HepG2 (cell line): Measurements from ENCODE around the gene FAM163B. TPM values are rescaled to one million over a fixed set of nuclear protein-coding genes. Genes with fewer than 3 reads are reported as not detected.

Source experiments
- ATAC-seq: fragments of 200-7000 bp; cut with Tn5 transposase; 3 replicates; pipeline ENCODE4 v1.9.1; 2020; ENCODE audit warnings: mild to moderate bottlenecking, moderate library complexity
- BruUV-seq: library from RNA; stranded (reverse); fragments of 400-500 nt; replicated peaks from 2 replicates; lab custom pipeline; 2021; lab: Mats Ljungman, UMichigan
- CTCF ChIA-PET: fragments of 300-600 bp; formaldehyde crosslinking; extraction: SDS; loops from one replicate; lab custom pipeline; 2021; ENCODE audit warnings: low total read pairs, inconsistent platforms, low intra/inter-chr PET ratio; lab: Yijun Ruan, JAX
- POLR2A ChIA-PET: fragments of 350-600 bp; sonication (Branson Sonifier 250); formaldehyde crosslinking; loops from one replicate; lab custom pipeline; 2020; ENCODE audit warnings: antibody characterized with exemption, inconsistent platforms; lab: Yijun Ruan, JAX
- DNase-seq: peaks from one replicate; pipeline ENCODE4 v3.0.0-alpha.2; 2015; ENCODE audit warnings: low spot score
- FAIRE-seq: peaks from 3 replicates; lab custom pipeline; 2011; peaks lifted over from hg19 to GRCh38; lab: Jason Lieb, UNC
- H2AFZ ChIP-seq: one replicate; pipeline ENCODE4 v1.6.1; 2011; ENCODE audit warnings: low read length, inconsistent platforms
- H3K27ac ChIP-seq: fragments of 300-600 bp; 3 replicates; pipeline ENCODE4 v1.8.0; 2011; ENCODE audit warnings: mixed run types, mild to moderate bottlenecking, mixed read lengths, low read length, inconsistent platforms; ENCODE audit not compliant: insufficient read depth; ENCODE audit errors: extremely low read length
- H3K27me3 ChIP-seq, 2 experiments: fragments of 200-600 bp in 1 of 2; 2 replicates in 1 of 2; 3 replicates in 1 of 2; pipeline versions ENCODE4 v1.6.0 to v1.8.0; 2011; ENCODE audit warnings: low read length in 2 of 2, mild to moderate bottlenecking in 2 of 2, moderate library complexity in 2 of 2, inconsistent platforms in 1 of 2; ENCODE audit not compliant: insufficient read depth in 2 of 2, control insufficient read depth in 1 of 2
- H3K36me3 ChIP-seq, 2 experiments: fragments of 200-600 bp in 1 of 2; replicated peaks in 1 of 2; 2 replicates in 1 of 2; 3 replicates in 1 of 2; pipeline versions ENCODE4 v1.5.1 to v1.8.0; 2011; ENCODE audit warnings: low read length in 2 of 2, inconsistent platforms in 1 of 2; ENCODE audit not compliant: insufficient read depth in 2 of 2, control insufficient read depth in 1 of 2
- H3K4me1 ChIP-seq: 2 replicates; pipeline ENCODE4 v1.5.1; 2012; ENCODE audit warnings: low read length, inconsistent platforms; ENCODE audit not compliant: insufficient read depth
- H3K4me2 ChIP-seq: 2 replicates; pipeline ENCODE4 v1.6.0; 2011; ENCODE audit warnings: low read depth, low read length, inconsistent platforms
- H3K4me3 ChIP-seq, 3 experiments: fragments of 200-600 bp in 1 of 3; sonication (generic), shearing (Covaris generic) in 1 of 3; replicated peaks in 1 of 3; 2 replicates each; pipeline ENCODE4 v1.5.1; 2011 to 2016; ENCODE audit warnings: low read length in 3 of 3, inconsistent platforms in 2 of 3, low read depth in 2 of 3, mild to moderate bottlenecking in 2 of 3, control low read depth in 1 of 3, mixed read lengths in 1 of 3; ENCODE audit not compliant: insufficient read depth in 1 of 3
- H3K79me2 ChIP-seq: one replicate; pipeline ENCODE4 v1.6.1; 2011; ENCODE audit warnings: low read length, inconsistent platforms; ENCODE audit not compliant: insufficient read depth
- H3K9ac ChIP-seq: 2 replicates; pipeline ENCODE4 v1.6.0; 2011; ENCODE audit warnings: mild to moderate bottlenecking, low read depth, low read length, inconsistent platforms; ENCODE audit not compliant: insufficient read depth
- H3K9me3 ChIP-seq: 2 replicates; pipeline ENCODE4 v1.5.1; 2012; ENCODE audit warnings: mild to moderate bottlenecking, low read length
- H4K20me1 ChIP-seq: 2 replicates; pipeline ENCODE4 v1.6.0; 2011; ENCODE audit warnings: inconsistent platforms, mild to moderate bottlenecking, low read length, moderate library complexity; ENCODE audit not compliant: insufficient read depth
- KAT8 ChIP-seq: IDR thresholded peaks from 2 replicates; pipeline ENCODE4 v1.6.1; 2016; ENCODE audit warnings: missing genetic modification reagents, missing compliant biosample characterization
- SOX6 ChIP-seq, 2 experiments: fragments of 450-650 bp in 1 of 2; sonication (generic) in 1 of 2; formaldehyde crosslinking in 1 of 2; IDR thresholded peaks; 2 replicates each; pipeline versions ENCODE4 v1.4.0 to v1.6.1; 2017 to 2020; ENCODE audit warnings: antibody characterized with exemption in 1 of 2, mild to moderate bottlenecking in 1 of 2, missing genetic modification reagents in 1 of 2
- TBP ChIP-seq: sonication (generic); formaldehyde crosslinking; IDR thresholded peaks from 2 replicates; pipeline ENCODE4 v1.5.0; 2020; ENCODE audit warnings: missing genetic modification reagents
- ZBTB7B ChIP-seq: sonication (generic); formaldehyde crosslinking; IDR thresholded peaks from 2 replicates; pipeline ENCODE4 v1.4.0; 2020; ENCODE audit warnings: missing genetic modification reagents
- WGBS: methylation state at CpG from one replicate; pipeline ENCODE4 v1.1.6; 2017; ENCODE audit warnings: low lambda C conversion rate; 5-methylcytosine and 5-hydroxymethylcytosine counted together
- in situ Hi-C: cut with HindIII; loops from 2 replicates; pipeline ENCODE4 v1.10.0; 2017; ENCODE audit warnings: low pct_unique_long_range_greater_than_20kb; ENCODE audit not compliant: extremely low pct_ligation_motif_present
- intact Hi-C: fragments of 100-400 bp; cut with micrococcal nuclease; formaldehyde crosslinking; loops from one replicate; pipeline ENCODE4 v1.10.0; 2022; ENCODE audit not compliant: unreplicated experiment
- polyA plus RNA-seq, 8 experiments: library from polyadenylated mRNA; depleted of rRNA in 3 of 8; stranded (reverse) in 7 of 8; unstranded in 1 of 8; fragments of >200 nt; fragmentation: Illumina TruSeq in 4 of 8; extraction: Trizol in 4 of 8; gene quantifications; 2 replicates each; pipeline versions ENCODE4 v1.2.1 to v1.2.3, GENCODE V29; 2011 to 2016; ENCODE audit warnings: low read depth in 4 of 8, missing spikeins in 1 of 8, mixed read lengths in 1 of 8; ENCODE audit not compliant: insufficient read depth in 1 of 8
- total RNA-seq, 5 experiments: library from RNA; depleted of rRNA; stranded (reverse); fragments of >200 nt; fragmentation: Illumina TruSeq; extraction: Trizol; gene quantifications; 2 replicates each; pipeline ENCODE4 v1.2.3, GENCODE V29; 2016; ENCODE audit warnings: low read depth in 1 of 5
- TF ChIP-seq, protein P1 (sequence below): sonication (generic); formaldehyde crosslinking; IDR thresholded peaks from 2 replicates; pipeline ENCODE4 v1.5.1; 2020; ENCODE audit warnings: mild to moderate bottlenecking, moderate library complexity, missing genetic modification reagents
- TF ChIP-seq, protein P2 (sequence below): sonication (generic); formaldehyde crosslinking; IDR thresholded peaks from 2 replicates; pipeline ENCODE4 v1.4.0; 2020; ENCODE audit warnings: missing genetic modification reagents, borderline replicate concordance

FAM163B gene
- total and polyA plus RNA-seq, 2 of the 13 experiments (the other 11 are each of a cell fraction or from before 2014, with no cell fraction given) = not detected

DNA sequence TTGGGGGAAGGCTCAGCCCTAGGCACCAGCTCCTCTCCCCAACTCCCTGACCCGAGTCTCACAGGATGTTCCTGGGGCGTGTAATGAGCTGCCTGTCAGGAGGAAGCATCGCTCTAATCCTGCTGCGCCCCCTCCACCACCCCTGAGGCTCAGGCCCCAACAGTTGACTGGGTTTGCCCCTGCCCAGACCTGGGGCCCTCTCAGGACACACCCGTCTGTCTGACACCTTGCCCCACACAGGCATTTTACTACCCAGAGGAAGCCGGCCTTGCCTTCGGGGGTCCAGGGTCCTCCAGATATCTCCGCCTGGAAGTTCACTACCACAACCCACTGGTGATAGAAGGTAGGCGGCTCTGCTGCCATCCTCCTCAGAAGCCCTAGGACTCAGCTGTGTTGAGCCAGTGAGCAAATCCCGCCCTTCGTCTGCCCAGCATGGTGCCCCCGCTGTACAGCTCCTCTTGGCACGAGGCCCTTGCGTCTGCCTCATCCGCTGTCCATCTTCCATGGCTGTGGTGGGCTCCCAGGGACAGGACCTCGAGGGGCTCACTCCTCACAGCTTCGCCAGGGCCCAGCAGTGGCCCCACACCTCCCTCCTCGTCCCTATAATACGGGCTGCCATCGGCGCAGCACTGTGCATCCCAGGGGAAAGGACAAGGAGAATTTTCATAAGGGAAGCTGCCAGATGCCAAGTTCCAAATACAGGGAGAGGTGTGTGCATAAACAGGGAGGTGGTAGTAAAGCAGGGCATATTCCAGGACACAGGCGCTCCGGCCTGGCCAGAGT lies 35.0 kb upstream of the FAM163B start:
- H3K9ac ChIP-seq = no peak overlapping the region
- ATAC-seq (no peak), FAIRE-seq (no peak), DNase-seq (no peak)
- no peak overlapping the region for H3K4me2 ChIP-seq
- intact Hi-C loops (no loop called here), in situ Hi-C loops (no loop called here)
- 46% methylated on average over 16 of the region's 23 CpGs for WGBS
- H3K36me3 ChIP-seq = no peaks in the 10 kb centered on the region
- no peak overlapping the region for H3K4me3 ChIP-seq
- H3K9me3 ChIP-seq = no peaks in the 10 kb centered on the region
- TF ChIP-seq ZBTB7B (CRISPR knock-in tag) = no peak
- TF ChIP-seq, protein P1, sequence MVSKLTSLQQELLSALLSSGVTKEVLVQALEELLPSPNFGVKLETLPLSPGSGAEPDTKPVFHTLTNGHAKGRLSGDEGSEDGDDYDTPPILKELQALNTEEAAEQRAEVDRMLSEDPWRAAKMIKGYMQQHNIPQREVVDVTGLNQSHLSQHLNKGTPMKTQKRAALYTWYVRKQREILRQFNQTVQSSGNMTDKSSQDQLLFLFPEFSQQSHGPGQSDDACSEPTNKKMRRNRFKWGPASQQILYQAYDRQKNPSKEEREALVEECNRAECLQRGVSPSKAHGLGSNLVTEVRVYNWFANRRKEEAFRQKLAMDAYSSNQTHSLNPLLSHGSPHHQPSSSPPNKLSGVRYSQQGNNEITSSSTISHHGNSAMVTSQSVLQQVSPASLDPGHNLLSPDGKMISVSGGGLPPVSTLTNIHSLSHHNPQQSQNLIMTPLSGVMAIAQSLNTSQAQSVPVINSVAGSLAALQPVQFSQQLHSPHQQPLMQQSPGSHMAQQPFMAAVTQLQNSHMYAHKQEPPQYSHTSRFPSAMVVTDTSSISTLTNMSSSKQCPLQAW (CRISPR knock-in tag) = no peak
- TF ChIP-seq SOX6 (IDR thresholded peaks at IDR 0.05) = no peak
- TF ChIP-seq SOX6 (CRISPR knock-in tag; IDR thresholded peaks at IDR 0.05) = no peak
- TF ChIP-seq, protein P2, sequence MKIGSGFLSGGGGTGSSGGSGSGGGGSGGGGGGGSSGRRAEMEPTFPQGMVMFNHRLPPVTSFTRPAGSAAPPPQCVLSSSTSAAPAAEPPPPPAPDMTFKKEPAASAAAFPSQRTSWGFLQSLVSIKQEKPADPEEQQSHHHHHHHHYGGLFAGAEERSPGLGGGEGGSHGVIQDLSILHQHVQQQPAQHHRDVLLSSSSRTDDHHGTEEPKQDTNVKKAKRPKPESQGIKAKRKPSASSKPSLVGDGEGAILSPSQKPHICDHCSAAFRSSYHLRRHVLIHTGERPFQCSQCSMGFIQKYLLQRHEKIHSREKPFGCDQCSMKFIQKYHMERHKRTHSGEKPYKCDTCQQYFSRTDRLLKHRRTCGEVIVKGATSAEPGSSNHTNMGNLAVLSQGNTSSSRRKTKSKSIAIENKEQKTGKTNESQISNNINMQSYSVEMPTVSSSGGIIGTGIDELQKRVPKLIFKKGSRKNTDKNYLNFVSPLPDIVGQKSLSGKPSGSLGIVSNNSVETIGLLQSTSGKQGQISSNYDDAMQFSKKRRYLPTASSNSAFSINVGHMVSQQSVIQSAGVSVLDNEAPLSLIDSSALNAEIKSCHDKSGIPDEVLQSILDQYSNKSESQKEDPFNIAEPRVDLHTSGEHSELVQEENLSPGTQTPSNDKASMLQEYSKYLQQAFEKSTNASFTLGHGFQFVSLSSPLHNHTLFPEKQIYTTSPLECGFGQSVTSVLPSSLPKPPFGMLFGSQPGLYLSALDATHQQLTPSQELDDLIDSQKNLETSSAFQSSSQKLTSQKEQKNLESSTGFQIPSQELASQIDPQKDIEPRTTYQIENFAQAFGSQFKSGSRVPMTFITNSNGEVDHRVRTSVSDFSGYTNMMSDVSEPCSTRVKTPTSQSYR (CRISPR knock-in tag) = no peak
- no peak for TF ChIP-seq KAT8 (CRISPR knock-in tag)
- TF ChIP-seq TBP = no peak
- no peaks in the 10 kb centered on the region; the same call in none of the 2 replicates for H4K20me1 ChIP-seq
- BruUV-seq = no TSS peak
- H3K27ac ChIP-seq = no peak overlapping the region
- CTCF ChIA-PET = no interaction called here
- H3K27me3 ChIP-seq = peaks cover 13 to 96% of the 10 kb centered on the region in 2 experiments
- H3K79me2 ChIP-seq = no peaks in the 10 kb centered on the region
- no peak overlapping the region for H2AFZ ChIP-seq
- POLR2A ChIA-PET = no interaction called here
- no peaks in the 10 kb centered on the region for H3K4me1 ChIP-seq
